Mammary epithelial cell (primary cell): Measurements from ENCODE around the gene CTNNBL1.

ENCODE experiments used
- EZH2 ChIP-seq: IDR thresholded peaks from 2 replicates; pipeline ENCODE4 v1.6.1; 2012; ENCODE audit warnings: low read length, inconsistent platforms, borderline replicate concordance
- TF ChIP-seq, protein P1 (sequence below), 2 donors: IDR thresholded peaks in 1 of 2; conservative IDR thresholded peaks in 1 of 2; 2 replicates each; pipeline ENCODE4 v1.5.1; 2011 to 2012; ENCODE audit warnings: inconsistent platforms in 2 of 2, low read length in 2 of 2, mild to moderate bottlenecking in 2 of 2, control low read depth in 1 of 2, low read depth in 1 of 2; ENCODE audit not compliant: insufficient read depth in 1 of 2; ENCODE audit errors: extremely low read depth in 1 of 2

DNA sequence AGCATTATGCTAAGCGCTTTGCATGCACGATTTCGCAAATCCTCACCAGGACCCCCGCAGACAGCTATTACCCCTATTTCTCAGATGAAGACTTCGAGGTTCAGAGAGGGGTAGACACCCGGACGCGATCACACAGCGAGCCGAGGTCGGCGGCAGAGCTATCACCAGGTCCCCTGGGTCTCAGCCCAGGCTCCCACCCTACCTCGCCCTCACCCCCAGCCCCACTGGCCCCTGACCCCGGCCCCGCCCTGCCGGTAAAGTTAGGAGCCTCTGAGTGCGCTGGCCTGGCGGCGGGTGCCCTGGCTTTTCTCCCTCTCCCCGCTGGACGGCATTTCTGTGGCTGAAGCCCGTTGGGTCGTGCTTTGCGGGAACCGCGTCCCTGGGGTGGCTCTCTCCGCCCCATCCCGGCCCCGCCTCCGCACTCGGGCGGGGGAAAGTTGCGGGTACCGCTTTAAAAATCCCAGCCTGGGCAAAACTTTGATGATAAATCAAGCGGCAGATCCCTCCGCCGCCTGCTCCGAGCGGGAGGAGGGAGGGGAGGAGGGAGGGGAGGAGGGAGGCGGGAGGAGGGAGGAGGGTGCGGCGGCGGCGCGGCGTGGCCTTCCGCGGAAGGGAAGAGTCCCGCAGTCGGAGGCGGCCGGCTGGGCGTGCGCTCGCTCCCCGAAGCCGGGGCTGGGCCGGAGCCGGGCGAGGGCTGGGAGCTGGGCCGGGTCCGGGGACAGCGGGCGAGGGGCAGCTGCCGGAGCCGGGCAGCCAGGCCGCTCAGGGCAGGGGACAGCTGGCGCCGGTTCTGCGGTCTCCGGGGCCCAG lies 208.9 kb downstream of the CTNNBL1 start, which contains the start of gene VSTM2L:
- TF ChIP-seq EZH2 = peak; percentile 50
- TF ChIP-seq, protein P1, sequence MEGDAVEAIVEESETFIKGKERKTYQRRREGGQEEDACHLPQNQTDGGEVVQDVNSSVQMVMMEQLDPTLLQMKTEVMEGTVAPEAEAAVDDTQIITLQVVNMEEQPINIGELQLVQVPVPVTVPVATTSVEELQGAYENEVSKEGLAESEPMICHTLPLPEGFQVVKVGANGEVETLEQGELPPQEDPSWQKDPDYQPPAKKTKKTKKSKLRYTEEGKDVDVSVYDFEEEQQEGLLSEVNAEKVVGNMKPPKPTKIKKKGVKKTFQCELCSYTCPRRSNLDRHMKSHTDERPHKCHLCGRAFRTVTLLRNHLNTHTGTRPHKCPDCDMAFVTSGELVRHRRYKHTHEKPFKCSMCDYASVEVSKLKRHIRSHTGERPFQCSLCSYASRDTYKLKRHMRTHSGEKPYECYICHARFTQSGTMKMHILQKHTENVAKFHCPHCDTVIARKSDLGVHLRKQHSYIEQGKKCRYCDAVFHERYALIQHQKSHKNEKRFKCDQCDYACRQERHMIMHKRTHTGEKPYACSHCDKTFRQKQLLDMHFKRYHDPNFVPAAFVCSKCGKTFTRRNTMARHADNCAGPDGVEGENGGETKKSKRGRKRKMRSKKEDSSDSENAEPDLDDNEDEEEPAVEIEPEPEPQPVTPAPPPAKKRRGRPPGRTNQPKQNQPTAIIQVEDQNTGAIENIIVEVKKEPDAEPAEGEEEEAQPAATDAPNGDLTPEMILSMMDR (conservative IDR thresholded peaks at IDR 0.05 in 1 of 2, IDR thresholded peaks at IDR 0.05 in 1 of 2; ENCODE audit: extremely low read depth in 1 of 2, insufficient read depth in 1 of 2, low read depth in 1 of 2, low read length in 2 of 2) = no peak
